Central memory CD4-positive, alpha-beta T cell (primary cell): ENCODE data around the gene EVI5L.

Source experiments
- DNase-seq: peaks from one replicate; pipeline ENCODE4 v3.0.0; 2022

The EVI5L gene

GRCh38 chr19:7862413-7862951, 32.5 kb downstream of the EVI5L start:
- DNase-seq = peak; percentile 60

- DNase-seq = no peak
Measured at GRCh38 chr19:7863157-7863970, 33.3 kb downstream of the EVI5L start.

- DNase-seq = no peak
Measured at GRCh38 chr19:7863971-7864689, 34.1 kb downstream of the EVI5L start.

- DNase-seq = no peak
Measured at GRCh38 chr19:7864690-7865074, 34.7 kb downstream of the EVI5L start.

- DNase-seq = no peak
Measured at GRCh38 chr19:7865262-7865911, 35.4 kb downstream of the EVI5L start.

GRCh38 chr19:7866399-7867091, 36.5 kb downstream of the EVI5L start:
- no peak for DNase-seq

GRCh38 chr19:7867092-7867844, 37.2 kb downstream of the EVI5L start:
- no peak for DNase-seq

- DNase-seq = no peak
Measured at GRCh38 chr19:7868326-7868670, 38.3 kb downstream of the EVI5L start.

- DNase-seq = peak; percentile 87
Measured at GRCh38 chr19:7868671-7869452, 38.8 kb downstream of the EVI5L start.

GRCh38 chr19:7869453-7869909, 39.5 kb downstream of the EVI5L start:
- peak; percentile 86 for DNase-seq

GRCh38 chr19:7869910-7870511, 40.0 kb downstream of the EVI5L start:
- DNase-seq = peak; percentile 52

GRCh38 chr19:7870571-7871436, 40.8 kb downstream of the EVI5L start:
- DNase-seq = peak; percentile 49

- peak; percentile 81 for DNase-seq
Measured at GRCh38 chr19:7871437-7872305, 41.7 kb downstream of the EVI5L start.

GRCh38 chr19:7872306-7873204, 42.5 kb downstream of the EVI5L start:
- DNase-seq = no peak

GRCh38 chr19:7873304-7874075, 43.5 kb downstream of the EVI5L start:
- DNase-seq = no peak

GRCh38 chr19:7874076-7874896, 44.3 kb downstream of the EVI5L start, which contains the start of gene PRR36:
Gene PRR36 (minus strand): TSS chr19:7874390. CDS start chr19:7873689, 701 bp downstream.
- DNase-seq = no peak
